ENCODE measurements around the gene SPRR4.

The SPRR4 gene

DNA sequence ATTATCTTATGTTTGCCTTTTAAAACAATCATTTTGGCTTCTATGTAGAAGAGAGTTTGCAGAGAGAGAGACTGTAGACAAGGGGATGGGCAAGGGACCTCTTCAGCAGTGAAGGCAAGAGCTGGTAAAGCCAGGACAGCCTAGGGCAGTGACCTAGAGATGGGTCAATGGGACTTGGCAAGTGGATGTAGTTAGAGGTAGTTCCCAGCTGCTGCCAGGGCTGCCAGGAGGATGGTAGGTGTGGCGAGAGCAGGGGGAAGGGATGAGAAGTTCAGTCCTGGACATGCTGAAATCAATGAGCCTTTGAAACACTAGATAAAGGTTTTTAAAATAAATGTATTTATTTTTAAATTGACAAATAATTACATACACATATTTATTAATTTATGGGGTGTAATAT, 29.8 kb upstream of the SPRR4 start:
- H3K4me1 ChIP-seq (ENCODE audit: insufficient read depth, low read length, severe bottlenecking) = no peaks in the 10 kb centered on the region
- no peaks in the 10 kb centered on the region for H3K79me2 ChIP-seq (ENCODE audit: insufficient read depth, low read length)
- H3K4me3 ChIP-seq (ENCODE audit: low read depth, low read length, poor library complexity, severe bottlenecking) = no peak overlapping the region
- H3K36me3 ChIP-seq (ENCODE audit: insufficient read depth, low read length) = no peaks in the 10 kb centered on the region
- H3K9me2 ChIP-seq (ENCODE audit: low read depth, low read length) = no peaks in the 10 kb centered on the region
- no peaks in the 10 kb centered on the region for H3K9me3 ChIP-seq (ENCODE audit: low read length)
- H3K27ac ChIP-seq (ENCODE audit: low read depth, low read length, poor library complexity, severe bottlenecking) = no peak overlapping the region
- no peaks in the 10 kb centered on the region for H3K27me3 ChIP-seq (ENCODE audit: insufficient read depth, low read length)
- H4K20me1 ChIP-seq (ENCODE audit: insufficient read depth, low read length) = no peaks in the 10 kb centered on the region
- H3K4me2 ChIP-seq (ENCODE audit: low read length) = no peak overlapping the region
- TF ChIP-seq, protein P1, sequence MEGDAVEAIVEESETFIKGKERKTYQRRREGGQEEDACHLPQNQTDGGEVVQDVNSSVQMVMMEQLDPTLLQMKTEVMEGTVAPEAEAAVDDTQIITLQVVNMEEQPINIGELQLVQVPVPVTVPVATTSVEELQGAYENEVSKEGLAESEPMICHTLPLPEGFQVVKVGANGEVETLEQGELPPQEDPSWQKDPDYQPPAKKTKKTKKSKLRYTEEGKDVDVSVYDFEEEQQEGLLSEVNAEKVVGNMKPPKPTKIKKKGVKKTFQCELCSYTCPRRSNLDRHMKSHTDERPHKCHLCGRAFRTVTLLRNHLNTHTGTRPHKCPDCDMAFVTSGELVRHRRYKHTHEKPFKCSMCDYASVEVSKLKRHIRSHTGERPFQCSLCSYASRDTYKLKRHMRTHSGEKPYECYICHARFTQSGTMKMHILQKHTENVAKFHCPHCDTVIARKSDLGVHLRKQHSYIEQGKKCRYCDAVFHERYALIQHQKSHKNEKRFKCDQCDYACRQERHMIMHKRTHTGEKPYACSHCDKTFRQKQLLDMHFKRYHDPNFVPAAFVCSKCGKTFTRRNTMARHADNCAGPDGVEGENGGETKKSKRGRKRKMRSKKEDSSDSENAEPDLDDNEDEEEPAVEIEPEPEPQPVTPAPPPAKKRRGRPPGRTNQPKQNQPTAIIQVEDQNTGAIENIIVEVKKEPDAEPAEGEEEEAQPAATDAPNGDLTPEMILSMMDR (IDR thresholded peaks at IDR 0.05; ENCODE audit: low read length) = no peak
- TF ChIP-seq EZH2 (IDR thresholded peaks at IDR 0.05; ENCODE audit: borderline replicate concordance, low read length) = no peak
- H2AFZ ChIP-seq (ENCODE audit: low read length) = no peak overlapping the region
- H3K9ac ChIP-seq (ENCODE audit: low read length) = no peak overlapping the region
- H3F3A ChIP-seq (ENCODE audit: insufficient read depth, low read length) = no peaks in the 10 kb centered on the region

DNA sequence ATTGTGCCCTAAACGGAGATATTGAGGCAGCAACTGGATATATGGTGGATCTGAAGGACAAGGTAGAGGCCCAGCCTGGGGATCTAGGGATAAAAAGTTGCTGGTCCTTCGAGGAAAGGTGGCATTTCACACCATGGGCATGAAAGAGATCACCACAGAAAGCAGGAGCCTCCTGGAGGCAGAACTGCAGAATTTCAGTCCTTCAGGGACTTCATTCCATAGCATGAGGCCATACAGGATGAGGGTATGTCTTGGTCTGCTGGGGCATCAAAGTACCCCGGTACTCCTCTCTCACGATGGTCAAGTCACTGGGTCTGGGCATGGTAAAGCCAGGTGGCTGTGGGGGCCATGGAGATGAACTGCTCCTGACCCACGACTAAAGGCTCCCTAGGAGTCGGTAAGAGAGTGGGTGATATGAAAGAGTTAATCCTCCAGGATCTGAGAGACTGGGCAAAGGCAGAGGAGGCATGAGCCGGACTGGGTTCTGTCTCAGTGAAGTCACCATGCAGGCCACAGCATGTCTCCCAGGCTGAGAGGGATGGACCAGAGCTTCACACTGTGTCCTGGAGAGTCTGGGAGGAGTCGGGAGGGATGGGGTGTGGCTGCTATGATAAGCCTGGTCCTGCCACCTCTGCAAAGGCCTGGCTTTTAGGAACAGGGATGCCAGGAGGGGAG, 29.3 kb upstream of the SPRR4 start:
- Histone ChIP-seq H3K27ac (ENCODE audit: low read depth, low read length, poor library complexity, severe bottlenecking) (no peak overlapping the region), H3K4me3 (ENCODE audit: low read depth, low read length, poor library complexity, severe bottlenecking) (no peak overlapping the region), H3K4me2 (ENCODE audit: low read length) (no peak overlapping the region), H3K9me3 (ENCODE audit: low read length) (no peaks in the 10 kb centered on the region), H2AFZ (ENCODE audit: low read length) (no peak overlapping the region), H3K9me2 (ENCODE audit: low read depth, low read length) (no peaks in the 10 kb centered on the region), H3K79me2 (ENCODE audit: insufficient read depth, low read length) (no peaks in the 10 kb centered on the region), H3K9ac (ENCODE audit: low read length) (no peak overlapping the region), H3K27me3 (ENCODE audit: insufficient read depth, low read length) (no peaks in the 10 kb centered on the region), H3K36me3 (ENCODE audit: insufficient read depth, low read length) (no peaks in the 10 kb centered on the region), H3F3A (ENCODE audit: insufficient read depth, low read length) (no peaks in the 10 kb centered on the region), H4K20me1 (ENCODE audit: insufficient read depth, low read length) (no peaks in the 10 kb centered on the region), H3K4me1 (ENCODE audit: insufficient read depth, low read length, severe bottlenecking) (no peaks in the 10 kb centered on the region)
- TF ChIP-seq, protein P1 (IDR thresholded peaks at IDR 0.05; ENCODE audit: low read length) = no peak
- TF ChIP-seq EZH2 (IDR thresholded peaks at IDR 0.05; ENCODE audit: borderline replicate concordance, low read length) = no peak

DNA sequence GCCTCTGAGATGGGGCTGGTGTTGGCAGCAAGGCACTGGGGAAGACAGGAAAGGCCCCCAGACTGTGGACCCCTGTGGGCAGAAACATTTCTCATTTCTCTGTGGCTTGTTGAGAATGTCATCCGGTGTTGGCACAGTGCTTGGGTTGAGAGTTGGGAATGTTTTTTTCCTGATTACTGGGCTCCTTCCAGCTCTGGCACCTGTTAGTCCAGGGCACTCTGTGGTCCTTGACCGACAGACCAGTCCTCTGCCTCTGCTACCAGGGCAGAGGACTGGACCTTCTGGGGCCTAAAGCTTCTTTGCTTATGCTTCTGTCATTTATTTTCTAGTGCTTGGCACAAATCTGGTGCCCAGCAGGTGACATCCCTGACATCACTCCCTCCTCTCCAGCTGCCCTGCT, 28.3 kb upstream of the SPRR4 start:
- TF ChIP-seq, protein P1 (IDR thresholded peaks at IDR 0.05; ENCODE audit: low read length) = no peak
- TF ChIP-seq EZH2 (IDR thresholded peaks at IDR 0.05; ENCODE audit: borderline replicate concordance, low read length) = no peak
- no peaks in the 10 kb centered on the region for H3K9me3 ChIP-seq (ENCODE audit: low read length)
- no peaks in the 10 kb centered on the region for H4K20me1 ChIP-seq (ENCODE audit: insufficient read depth, low read length)

More for the DNA sequence above, 28.3 kb upstream of the SPRR4 start:
- Histone ChIP-seq H3K4me1 (ENCODE audit: insufficient read depth, low read length, severe bottlenecking) (no peaks in the 10 kb centered on the region), H3K79me2 (ENCODE audit: insufficient read depth, low read length) (no peaks in the 10 kb centered on the region), H3K36me3 (ENCODE audit: insufficient read depth, low read length) (no peaks in the 10 kb centered on the region), H3K9ac (ENCODE audit: low read length) (no peak overlapping the region), H3F3A (ENCODE audit: insufficient read depth, low read length) (no peaks in the 10 kb centered on the region), H3K4me2 (ENCODE audit: low read length) (no peak overlapping the region), H3K27me3 (ENCODE audit: insufficient read depth, low read length) (no peaks in the 10 kb centered on the region), H3K4me3 (ENCODE audit: low read depth, low read length, poor library complexity, severe bottlenecking) (no peak overlapping the region), H3K27ac (ENCODE audit: low read depth, low read length, poor library complexity, severe bottlenecking) (no peak overlapping the region), H3K9me2 (ENCODE audit: low read depth, low read length) (no peaks in the 10 kb centered on the region), H2AFZ (ENCODE audit: low read length) (no peak overlapping the region)

Data from OCI-LY1 (cell line).